Hair follicle dermal papilla cell (primary cell): ENCODE measurements around the gene OR56B4. TPM values are rescaled to one million over a fixed set of nuclear protein-coding genes. Genes with fewer than 3 reads are reported as not detected.

Experiments
- total RNA-seq: library from RNA; depleted of rRNA; stranded (reverse); fragments of >200 nt; gene quantifications from 2 replicates; pipeline ENCODE4 v1.2.3, GENCODE V29; 2012

The OR56B4 gene
- not detected in 2 replicates for total RNA-seq

GRCh38 chr11:6107384-6107783 is at the start of gene OR56B4:
OR56B4 (plus strand) TSS chr11:6107684; CDS start chr11:6107779, 95 bp downstream.

Other genes starting within 250 kb of the OR56B4 start
- gene OR52E8, start 250.0 kb upstream of the OR56B4 start, total RNA-seq, result not detected in 2 replicates
- gene OR52E4, start 227.1 kb upstream of the OR56B4 start, total RNA-seq, result not detected in 2 replicates
- not detected in 2 replicates for gene OR52E5, start 214.5 kb upstream of the OR56B4 start, total RNA-seq
- gene OR56A3, start 165.4 kb upstream of the OR56B4 start, total RNA-seq, result not detected in 2 replicates
- not detected in 2 replicates for gene OR56A5, start 139.2 kb upstream of the OR56B4 start, total RNA-seq
- not detected in 2 replicates for gene OR52L1, start 120.7 kb upstream of the OR56B4 start, total RNA-seq
- gene OR56A4, start 100.7 kb upstream of the OR56B4 start, total RNA-seq, result not detected in 2 replicates
- gene OR56A1, start 76.9 kb upstream of the OR56B4 start, total RNA-seq, result not detected in 2 replicates
- not detected in 2 replicates for gene OR52B2, start 62.6 kb downstream of the OR56B4 start, total RNA-seq
- gene OR52W1, start 91.5 kb downstream of the OR56B4 start, total RNA-seq, result not detected in 2 replicates
- 0.16 TPM in 1 of 2 replicates, not detected in the other for gene C11orf42, start 97.9 kb downstream of the OR56B4 start, total RNA-seq
- 23.9 and 26.8 TPM in 2 replicates for gene FHIP1B, start 127.0 kb downstream of the OR56B4 start, total RNA-seq
- gene CNGA4, start 131.4 kb downstream of the OR56B4 start, total RNA-seq, result 0.16 TPM in 1 of 2 replicates, not detected in the other
- gene CCKBR, start 152.2 kb downstream of the OR56B4 start, total RNA-seq, result not detected in 2 replicates
- gene CAVIN3, start 212.8 kb downstream of the OR56B4 start, total RNA-seq, result 251 and 347 TPM in 2 replicates